GM19438 (cell line): ENCODE data around the gene UBA1.

ENCODE experiments used
- ATAC-seq: cut with Tn5 transposase; IDR thresholded peaks from one replicate; pipeline ENCODE4 v1.9.1; 2021; ENCODE audit warnings: low read depth; ENCODE audit not compliant: unreplicated experiment

Gene UBA1

GRCh38 chrX:47227334-47227583 is 33.6 kb downstream of the UBA1 start:
- no peak for ATAC-seq

- no peak for ATAC-seq
These were observed 35.1 kb downstream of the UBA1 start for GRCh38 chrX:47228550-47229270.

- no peak for ATAC-seq
These were observed 35.8 kb downstream of the UBA1 start for GRCh38 chrX:47229427-47229826.

- no peak for ATAC-seq
These were observed 36.7 kb downstream of the UBA1 start for GRCh38 chrX:47230136-47230868.

- ATAC-seq = no peak
These were observed 37.5 kb downstream of the UBA1 start for GRCh38 chrX:47231167-47231566.

- no peak for ATAC-seq
These were observed 38.7 kb downstream of the UBA1 start for GRCh38 chrX:47232197-47232802.

- peak; percentile 17 for ATAC-seq
These were observed 39.2 kb downstream of the UBA1 start, which contains the start of gene USP11 for GRCh38 chrX:47232803-47233332. USP11 (plus strand) TSS chrX:47233009; CDS start chrX:47233044, 35 bp downstream.

GRCh38 chrX:47233333-47234113 is 39.9 kb downstream of the UBA1 start:
- ATAC-seq = peak; percentile 78

GRCh38 chrX:47234583-47234982 is 41.0 kb downstream of the UBA1 start:
- ATAC-seq = no peak

- no peak for ATAC-seq
These were observed 42.1 kb downstream of the UBA1 start for GRCh38 chrX:47235691-47236103.

- no peak for ATAC-seq
These were observed 45.6 kb downstream of the UBA1 start for GRCh38 chrX:47239199-47239598.

- ATAC-seq = no peak
These were observed 46.4 kb downstream of the UBA1 start for GRCh38 chrX:47239898-47240545.

GRCh38 chrX:47240619-47241018 is 47.0 kb downstream of the UBA1 start:
- no peak for ATAC-seq

- ATAC-seq = no peak
These were observed 47.8 kb downstream of the UBA1 start for GRCh38 chrX:47241201-47242011.

- no peak for ATAC-seq
These were observed 48.7 kb downstream of the UBA1 start for GRCh38 chrX:47242321-47242720.

GRCh38 chrX:47243351-47243750 is 49.7 kb downstream of the UBA1 start:
- no peak for ATAC-seq

- no peak for ATAC-seq
These were observed 51.0 kb downstream of the UBA1 start for GRCh38 chrX:47244676-47245075.

- no peak for ATAC-seq
These were observed 51.5 kb downstream of the UBA1 start for GRCh38 chrX:47245156-47245555.

GRCh38 chrX:47247206-47247998 is 53.8 kb downstream of the UBA1 start:
- ATAC-seq = no peak
